Lower leg skin (tissue), 4 donors: ENCODE results near the gene AGBL1. TPM values are rescaled to one million over a fixed set of nuclear protein-coding genes. Genes with fewer than 3 reads are reported as not detected.

Source experiments
- DNase-seq, 2 donors: peaks; one replicate each; pipeline ENCODE4 v3.0.0-alpha.2; 2019; ENCODE audit warnings: low spot score in 2 of 2
- H3K4me3 ChIP-seq: fragments of 200-600 bp; sonication (generic); 2 replicates; pipeline ENCODE4 v1.5.1; 2017; ENCODE audit warnings: mild to moderate bottlenecking, low read depth; ENCODE audit not compliant: poor library complexity, severe bottlenecking
- CTCF ChIP-seq, 3 donors: fragments of 450-650 bp; IDR thresholded peaks; one replicate each; pipeline ENCODE4 v1.5.1; 2016; ENCODE audit warnings: antibody characterized with exemption in 3 of 3, mild to moderate bottlenecking in 3 of 3, moderate library complexity in 2 of 3
- POLR2A ChIP-seq, 2 donors: fragments of 450-650 bp; IDR thresholded peaks; one replicate each; pipeline ENCODE4 v1.6.1; 2016 to 2017; ENCODE audit warnings: antibody characterized with exemption in 2 of 2, mild to moderate bottlenecking in 1 of 2, moderate library complexity in 1 of 2
- WGBS, 2 donors: methylation state at CpG; one replicate each; pipeline ENCODE4 v1.1.5; 2018; 5-methylcytosine and 5-hydroxymethylcytosine counted together
- intact Hi-C: fragments of 100-400 bp; cut with DNase I; formaldehyde crosslinking; loops from one replicate; pipeline ENCODE4 v1.15.0; 2023; ENCODE audit warnings: low total_unique reads
- total RNA-seq, 4 donors: library from RNA; depleted of rRNA; stranded (reverse); fragments of >200 nt; gene quantifications; one replicate each; pipeline ENCODE4 v1.1.0, GENCODE V29; 2016

Gene AGBL1
- total RNA-seq: under 1 TPM in 2 of 4 donors, not detected in 2; 0.13 to 0.91 TPM

DNA sequence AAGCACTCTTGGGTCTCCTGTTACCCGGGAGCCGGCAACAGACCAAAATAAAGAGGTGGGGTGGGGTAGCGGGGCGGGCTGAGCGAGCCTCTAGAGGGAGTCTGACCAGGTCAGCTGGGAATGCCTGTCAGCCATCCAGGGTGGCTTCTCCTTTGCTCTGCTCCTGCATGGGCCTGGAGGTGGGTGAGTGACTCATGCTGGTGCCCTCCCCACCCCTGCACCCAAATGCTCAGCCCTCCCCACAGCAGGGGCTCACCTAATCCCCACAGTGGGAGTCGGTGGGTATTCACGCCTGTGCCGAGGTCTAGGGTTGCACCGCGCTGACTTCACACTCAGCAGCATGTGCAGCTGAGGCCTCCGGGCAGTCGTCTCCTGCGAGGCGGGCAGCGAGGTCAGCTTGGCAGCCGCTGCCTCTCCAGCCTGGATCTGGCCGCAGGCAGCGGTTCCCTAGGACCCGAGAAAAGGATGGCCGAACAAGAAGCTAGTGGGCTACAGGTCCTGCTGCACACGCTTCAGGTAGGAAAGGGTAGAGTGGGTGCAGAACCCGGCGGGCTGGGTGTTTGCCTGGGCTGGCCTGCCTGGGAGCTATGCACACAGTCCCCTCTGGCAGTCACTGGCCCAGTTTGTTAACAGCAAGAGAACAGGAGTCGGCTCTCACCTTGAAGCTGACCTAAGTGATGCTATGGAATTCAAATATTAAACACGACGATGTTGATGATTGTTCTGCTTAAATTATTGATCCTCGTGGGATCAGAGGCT lies at the start of gene AGBL1:
TSS of gene AGBL1 (plus strand) at position 364 of the 759 bp plus-strand sequence.
- 75 to 79% methylated on average over 26 to 27 of the region's 27 CpGs for WGBS, 2 donors
- no peak for TF ChIP-seq POLR2A (IDR thresholded peaks at IDR 0.05)
- TF ChIP-seq CTCF (IDR thresholded peaks at IDR 0.05): no peak
- H3K4me3 ChIP-seq: no peak within 1 kb of the TSS
- intact Hi-C loops: no loop called here
- DNase-seq: no peak

GRCh38 chr15:86034904-86035303 lies 44.8 kb upstream of the AGBL1 start:
- TF ChIP-seq CTCF (IDR thresholded peaks at IDR 0.05) (no peak), POLR2A (IDR thresholded peaks at IDR 0.05) (no peak)
- H3K4me3 ChIP-seq: no peak overlapping the region
- intact Hi-C loops: no loop called here
- no peak for DNase-seq

- TF ChIP-seq CTCF (IDR thresholded peaks at IDR 0.05): no peak
- no peak for TF ChIP-seq POLR2A (IDR thresholded peaks at IDR 0.05)
- intact Hi-C loops: no loop called here
- no peak for DNase-seq
- 70 to 90% methylated on average over 1 of the region's 1 CpG for WGBS, 2 donors
- H3K4me3 ChIP-seq: no peak overlapping the region
Measured at GRCh38 chr15:86036243-86036642, 43.4 kb upstream of the AGBL1 start.

DNA sequence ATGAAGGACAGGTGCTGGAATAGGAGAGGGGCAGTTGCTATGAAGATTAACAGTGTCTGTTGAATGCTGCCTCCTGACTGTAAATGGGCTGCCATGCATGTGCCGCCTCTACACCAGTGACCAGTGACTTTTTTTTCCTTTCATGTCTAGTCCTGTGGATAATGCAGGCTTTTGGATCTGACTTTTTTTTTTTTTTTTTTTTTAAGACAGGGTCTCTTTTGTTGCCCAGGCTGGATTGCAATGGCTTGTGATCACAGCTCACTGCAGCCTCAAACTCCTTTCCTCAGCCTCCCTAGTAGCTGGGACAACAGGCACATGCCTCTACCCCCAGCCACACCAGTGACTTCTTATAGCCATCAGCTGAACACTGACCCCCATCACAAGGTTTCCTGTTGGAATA lies 41.2 kb upstream of the AGBL1 start:
- 83 to 96% methylated on average over 1 of the region's 1 CpG for WGBS, 2 donors
- intact Hi-C loops: no loop called here
- DNase-seq: no peak
- no peak overlapping the region for H3K4me3 ChIP-seq
- no peak for TF ChIP-seq CTCF (IDR thresholded peaks at IDR 0.05)
- TF ChIP-seq POLR2A (IDR thresholded peaks at IDR 0.05): no peak

- TF ChIP-seq CTCF (IDR thresholded peaks at IDR 0.05) (no peak), POLR2A (IDR thresholded peaks at IDR 0.05) (no peak)
Measured at GRCh38 chr15:86040356-86041033, 39.2 kb upstream of the AGBL1 start.

More at GRCh38 chr15:86040356-86041033, 39.2 kb upstream of the AGBL1 start:
- H3K4me3 ChIP-seq: no peak overlapping the region
- intact Hi-C loops: no loop called here
- WGBS, 2 donors: 73 to 75% methylated on average over 6 of the region's 6 CpGs
- DNase-seq: no peak
